SKM-1 treated with dmso at 0.1 percent for 144 hours (cell line): ENCODE results near the gene NUP88.

Experiments
- DNase-seq: peaks from one replicate; lab custom pipeline; 2025; ENCODE audit not compliant: unreplicated experiment; lab: John Stamatoyannopoulos, UW

The NUP88 gene

GRCh38 chr17:5355421-5356129, 63.9 kb downstream of the NUP88 start:
- DNase-seq: no peak

GRCh38 chr17:5354886-5355415, 64.5 kb downstream of the NUP88 start:
- DNase-seq: no peak

DNA sequence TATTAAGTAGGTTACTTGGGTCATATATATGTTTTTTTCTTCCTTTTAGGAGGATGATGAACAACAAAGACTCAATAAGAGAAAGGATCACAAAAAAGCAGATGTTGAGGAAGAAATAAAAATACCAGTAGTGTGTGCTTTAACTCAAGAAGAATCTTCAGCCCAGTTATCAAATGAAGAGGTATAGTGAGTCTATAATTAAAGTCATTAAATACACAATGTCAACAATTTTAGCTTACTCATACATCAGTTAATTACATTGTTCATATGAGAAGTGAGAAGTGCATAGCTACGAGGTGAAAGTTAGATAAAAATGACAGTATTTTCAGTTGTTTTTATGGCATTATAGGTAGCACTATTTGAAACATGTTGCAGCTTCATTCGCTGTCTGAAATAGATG, 65.2 kb downstream of the NUP88 start:
- DNase-seq: no peak

- DNase-seq: no peak
Observed at GRCh38 chr17:5352681-5353289, 66.7 kb downstream of the NUP88 start.

GRCh38 chr17:5344914-5345313, 74.5 kb downstream of the NUP88 start:
- DNase-seq: no peak
